Skeletal muscle satellite cell (primary cell): ENCODE measurements around the gene ATP5F1D.

Source experiments
- H3K27me3 ChIP-seq: 2 replicates; pipeline ENCODE4 v1.7.0; 2013; ENCODE audit warnings: low read length; ENCODE audit not compliant: control insufficient read depth, insufficient read depth
- H3K36me3 ChIP-seq: 2 replicates; pipeline ENCODE4 v1.7.0; 2013; ENCODE audit warnings: mild to moderate bottlenecking, control low read depth, low read length; ENCODE audit not compliant: insufficient read depth
- H3K4me1 ChIP-seq: 2 replicates; pipeline ENCODE4 v1.7.0; 2013; ENCODE audit warnings: low read length; ENCODE audit not compliant: control insufficient read depth, insufficient read depth
- H3K4me2 ChIP-seq: 2 replicates; pipeline ENCODE4 v1.7.0; 2013; ENCODE audit warnings: mild to moderate bottlenecking, low read length
- H3K4me3 ChIP-seq: 2 replicates; pipeline ENCODE4 v1.7.0; 2013; ENCODE audit warnings: low read length
- H3K9ac ChIP-seq: 2 replicates; pipeline ENCODE4 v1.7.0; 2013; ENCODE audit warnings: mild to moderate bottlenecking, low read depth, low read length, moderate library complexity
- H3K9me3 ChIP-seq: replicated peaks from 2 replicates; pipeline ENCODE4 v1.7.0; 2013; ENCODE audit warnings: mild to moderate bottlenecking, control low read depth, low read length

Gene ATP5F1D

GRCh38 chr19:1272423-1273262 is 31.1 kb downstream of the ATP5F1D start:
- Histone ChIP-seq H3K36me3 (peaks cover 51% of the 10 kb centered on the region), H3K4me2 (peak overlapping the region; percentile 100), H3K4me1 (peaks cover 75% of the 10 kb centered on the region), H3K9me3 (no peaks in the 10 kb centered on the region), H3K4me3 (peak overlapping the region; percentile 83), H3K9ac (no peak overlapping the region), H3K27me3 (no peaks in the 10 kb centered on the region)

- Histone ChIP-seq H3K9ac (no peak overlapping the region), H3K36me3 (peaks cover 51% of the 10 kb centered on the region), H3K9me3 (no peaks in the 10 kb centered on the region), H3K4me1 (peaks cover 67% of the 10 kb centered on the region), H3K27me3 (no peaks in the 10 kb centered on the region), H3K4me3 (no peak overlapping the region), H3K4me2 (peak overlapping the region; percentile 96)
Measured at GRCh38 chr19:1273263-1274041, 31.9 kb downstream of the ATP5F1D start.

GRCh38 chr19:1274081-1274851 is 32.7 kb downstream of the ATP5F1D start:
- Histone ChIP-seq H3K27me3 (no peaks in the 10 kb centered on the region), H3K4me3 (peak overlapping the region; percentile 76), H3K9me3 (no peaks in the 10 kb centered on the region), H3K4me2 (peak overlapping the region; percentile 96), H3K36me3 (peaks cover 58% of the 10 kb centered on the region), H3K9ac (peak overlapping the region; percentile 92), H3K4me1 (peaks cover 63% of the 10 kb centered on the region)

- peaks cover 62% of the 10 kb centered on the region for H3K36me3 ChIP-seq
- peak overlapping the region; percentile 92 for H3K9ac ChIP-seq
- no peaks in the 10 kb centered on the region for H3K27me3 ChIP-seq
- H3K9me3 ChIP-seq: no peaks in the 10 kb centered on the region
- H3K4me2 ChIP-seq: peak overlapping the region; percentile 96
- peaks cover 61% of the 10 kb centered on the region for H3K4me1 ChIP-seq
- peak overlapping the region; percentile 76 for H3K4me3 ChIP-seq
Measured at GRCh38 chr19:1274852-1275259, 33.3 kb downstream of the ATP5F1D start.

DNA sequence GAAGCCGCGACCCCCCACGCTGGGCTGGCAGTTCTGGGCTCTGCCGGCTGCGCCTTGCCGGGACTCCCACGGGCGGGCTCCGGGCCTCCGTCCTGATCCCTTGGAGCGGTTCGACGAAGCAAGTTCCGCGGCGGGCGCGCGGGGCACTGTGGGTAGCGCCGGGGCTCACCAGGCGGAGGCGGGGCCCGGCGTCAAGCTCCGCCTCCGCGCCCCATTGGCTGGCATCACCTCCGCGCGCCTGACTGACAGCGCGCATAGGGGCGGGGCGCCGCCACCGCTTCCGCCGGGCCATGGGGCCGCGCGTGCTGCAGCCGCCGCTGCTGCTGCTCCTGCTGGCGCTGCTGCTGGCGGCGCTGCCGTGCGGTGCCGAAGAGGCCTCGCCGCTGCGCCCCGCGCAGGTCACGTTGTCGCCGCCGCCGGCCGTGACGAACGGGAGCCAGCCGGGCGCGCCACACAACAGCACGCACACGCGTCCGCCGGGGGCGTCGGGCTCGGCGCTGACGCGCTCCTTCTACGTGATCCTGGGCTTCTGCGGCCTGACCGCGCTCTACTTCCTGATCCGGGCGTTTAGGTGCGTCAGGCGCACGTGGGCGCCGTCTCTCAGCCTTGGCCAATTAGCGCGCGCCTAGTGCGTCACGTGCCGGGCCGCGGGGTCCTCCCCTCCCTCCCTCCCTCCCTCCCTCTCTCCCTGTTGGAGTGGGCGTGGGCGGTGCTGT is 33.9 kb downstream of the ATP5F1D start, which contains the start of gene FAM174C:
Gene FAM174C (plus strand): TSS at position 271 of the 716 bp plus-strand sequence. CDS start 20 bp downstream, at position 291.
- peak within 1 kb of the TSS; percentile 96 for H3K4me2 ChIP-seq
- peaks cover 66% of the 10 kb centered on the region for H3K36me3 ChIP-seq
- peaks cover 56% of the 10 kb centered on the region for H3K4me1 ChIP-seq

DNA sequence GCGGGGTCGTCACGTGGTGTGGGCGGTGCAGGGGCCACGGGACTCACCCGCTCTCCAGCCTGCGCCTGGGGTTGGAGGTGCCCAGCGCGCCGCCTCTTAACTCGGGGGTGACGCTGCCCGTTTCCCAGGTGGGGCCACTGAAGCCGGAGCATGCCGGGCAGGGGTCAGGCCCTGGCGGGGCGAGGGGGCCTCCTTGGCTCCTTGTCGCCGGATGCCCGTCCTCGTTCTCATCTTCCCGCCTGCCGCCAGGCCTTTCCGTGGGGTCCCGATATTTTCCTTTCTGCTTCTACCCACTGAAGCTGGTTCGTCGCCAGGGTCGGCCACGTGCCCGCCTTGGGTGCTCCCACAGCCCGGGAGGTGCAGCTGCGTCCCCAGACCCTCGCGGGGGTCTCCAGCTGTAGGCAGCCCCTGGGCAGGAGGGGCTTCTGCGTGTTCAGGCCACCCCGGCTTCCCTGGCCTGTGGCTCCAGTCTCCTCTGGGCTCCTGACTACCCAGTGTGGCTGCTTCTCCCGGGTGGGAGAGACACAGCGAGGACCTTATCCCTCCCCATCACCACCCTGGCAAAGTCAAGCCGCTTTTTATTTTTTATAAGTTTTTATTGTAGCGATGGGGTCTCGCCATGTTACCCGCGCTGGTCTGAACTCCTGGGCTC is 34.6 kb downstream of the ATP5F1D start:
- Histone ChIP-seq H3K9me3 (no peaks in the 10 kb centered on the region), H3K36me3 (peaks cover 62% of the 10 kb centered on the region), H3K4me3 (peak overlapping the region; percentile 76), H3K4me2 (peak overlapping the region; percentile 96), H3K9ac (peak overlapping the region; percentile 92), H3K4me1 (peaks cover 49% of the 10 kb centered on the region), H3K27me3 (no peaks in the 10 kb centered on the region)

More for the DNA sequence above, 33.9 kb downstream of the ATP5F1D start, which contains the start of gene FAM174C:
- Histone ChIP-seq H3K27me3 (no peaks in the 10 kb centered on the region), H3K9me3 (no peaks in the 10 kb centered on the region), H3K9ac (peak within 1 kb of the TSS; percentile 92), H3K4me3 (peak within 1 kb of the TSS; percentile 76)

- Histone ChIP-seq H3K9ac (peak overlapping the region; percentile 92), H3K9me3 (no peaks in the 10 kb centered on the region), H3K4me2 (peak overlapping the region; percentile 96), H3K4me3 (peak overlapping the region; percentile 76), H3K27me3 (no peaks in the 10 kb centered on the region), H3K36me3 (peaks cover 57% of the 10 kb centered on the region), H3K4me1 (peaks cover 43% of the 10 kb centered on the region)
Measured at GRCh38 chr19:1276628-1277022, 35.1 kb downstream of the ATP5F1D start.

DNA sequence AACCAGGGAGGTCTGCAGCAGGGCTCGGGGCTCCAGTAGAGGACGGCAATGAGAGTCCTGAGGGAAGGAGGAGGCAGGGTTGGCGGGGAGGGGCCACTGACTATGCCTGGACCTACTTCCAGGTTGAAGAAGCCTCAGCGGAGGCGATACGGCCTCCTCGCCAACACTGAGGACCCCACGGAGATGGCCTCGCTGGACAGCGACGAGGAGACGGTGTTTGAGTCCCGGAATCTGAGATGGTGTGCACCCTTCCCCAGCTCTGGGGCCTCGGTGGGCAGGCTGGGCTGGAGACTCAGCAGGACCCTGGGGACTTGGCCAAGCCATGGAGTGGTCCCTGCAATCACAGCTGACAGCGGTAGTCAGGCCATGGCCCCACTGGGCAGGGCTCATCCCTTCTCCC is 35.5 kb downstream of the ATP5F1D start:
- Histone ChIP-seq H3K4me1 (peaks cover 39% of the 10 kb centered on the region), H3K9ac (no peak overlapping the region), H3K4me2 (peak overlapping the region; percentile 96), H3K27me3 (no peaks in the 10 kb centered on the region), H3K36me3 (peaks cover 53% of the 10 kb centered on the region), H3K4me3 (no peak overlapping the region), H3K9me3 (no peaks in the 10 kb centered on the region)

GRCh38 chr19:1278074-1278473 is 36.5 kb downstream of the ATP5F1D start:
- Histone ChIP-seq H3K9ac (no peak overlapping the region), H3K4me2 (no peak overlapping the region), H3K4me1 (peaks cover 30% of the 10 kb centered on the region), H3K4me3 (no peak overlapping the region), H3K36me3 (peaks cover 42% of the 10 kb centered on the region), H3K27me3 (peaks cover 4% of the 10 kb centered on the region), H3K9me3 (no peaks in the 10 kb centered on the region)
